HepG2 (cell line): ENCODE results near the gene PRKG1.

ENCODE experiments used
- MYNN ChIP-seq: sonication (generic); formaldehyde crosslinking; IDR thresholded peaks from 2 replicates; pipeline ENCODE4 v1.4.0; 2020; ENCODE audit warnings: mild to moderate bottlenecking, low read depth, missing genetic modification reagents
- NFYB ChIP-seq: sonication (generic); formaldehyde crosslinking; IDR thresholded peaks from 2 replicates; pipeline ENCODE4 v1.4.0; 2020; ENCODE audit warnings: missing genetic modification reagents
- RAD21 ChIP-seq: fragments of 450-650 bp; formaldehyde crosslinking; IDR thresholded peaks from 2 replicates; pipeline ENCODE4 v1.5.0; 2020; ENCODE audit warnings: mild to moderate bottlenecking
- ZNF121 ChIP-seq: sonication (generic); formaldehyde crosslinking; IDR thresholded peaks from 2 replicates; pipeline ENCODE4 v1.5.0; 2020; ENCODE audit warnings: mild to moderate bottlenecking, missing genetic modification reagents
- TF ChIP-seq, protein P1 (sequence below), 2 experiments: IDR thresholded peaks; 2 replicates each; pipeline ENCODE4 v1.6.1; 2011 to 2012; ENCODE audit warnings: low read length in 2 of 2, borderline replicate concordance in 1 of 2, low read depth in 1 of 2, mild to moderate bottlenecking in 1 of 2, moderate library complexity in 1 of 2

GRCh38 chr10:51834548-51834947, 760.3 kb downstream of the PRKG1 start:
- TF ChIP-seq ZNF121 (CRISPR knock-in tag) (no peak), RAD21 (CRISPR knock-in tag) (no peak), MYNN (no peak), NFYB (CRISPR knock-in tag) (no peak)
- TF ChIP-seq, protein P1, sequence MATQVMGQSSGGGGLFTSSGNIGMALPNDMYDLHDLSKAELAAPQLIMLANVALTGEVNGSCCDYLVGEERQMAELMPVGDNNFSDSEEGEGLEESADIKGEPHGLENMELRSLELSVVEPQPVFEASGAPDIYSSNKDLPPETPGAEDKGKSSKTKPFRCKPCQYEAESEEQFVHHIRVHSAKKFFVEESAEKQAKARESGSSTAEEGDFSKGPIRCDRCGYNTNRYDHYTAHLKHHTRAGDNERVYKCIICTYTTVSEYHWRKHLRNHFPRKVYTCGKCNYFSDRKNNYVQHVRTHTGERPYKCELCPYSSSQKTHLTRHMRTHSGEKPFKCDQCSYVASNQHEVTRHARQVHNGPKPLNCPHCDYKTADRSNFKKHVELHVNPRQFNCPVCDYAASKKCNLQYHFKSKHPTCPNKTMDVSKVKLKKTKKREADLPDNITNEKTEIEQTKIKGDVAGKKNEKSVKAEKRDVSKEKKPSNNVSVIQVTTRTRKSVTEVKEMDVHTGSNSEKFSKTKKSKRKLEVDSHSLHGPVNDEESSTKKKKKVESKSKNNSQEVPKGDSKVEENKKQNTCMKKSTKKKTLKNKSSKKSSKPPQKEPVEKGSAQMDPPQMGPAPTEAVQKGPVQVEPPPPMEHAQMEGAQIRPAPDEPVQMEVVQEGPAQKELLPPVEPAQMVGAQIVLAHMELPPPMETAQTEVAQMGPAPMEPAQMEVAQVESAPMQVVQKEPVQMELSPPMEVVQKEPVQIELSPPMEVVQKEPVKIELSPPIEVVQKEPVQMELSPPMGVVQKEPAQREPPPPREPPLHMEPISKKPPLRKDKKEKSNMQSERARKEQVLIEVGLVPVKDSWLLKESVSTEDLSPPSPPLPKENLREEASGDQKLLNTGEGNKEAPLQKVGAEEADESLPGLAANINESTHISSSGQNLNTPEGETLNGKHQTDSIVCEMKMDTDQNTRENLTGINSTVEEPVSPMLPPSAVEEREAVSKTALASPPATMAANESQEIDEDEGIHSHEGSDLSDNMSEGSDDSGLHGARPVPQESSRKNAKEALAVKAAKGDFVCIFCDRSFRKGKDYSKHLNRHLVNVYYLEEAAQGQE (IDR thresholded peaks at IDR 0.05; ENCODE audit: borderline replicate concordance in 1 of 2, low read depth in 1 of 2, low read length in 2 of 2), result no peak
